Measurements from ENCODE around the gene KLHL18. TPM values are rescaled to one million over a fixed set of nuclear protein-coding genes. Genes with fewer than 3 reads are reported as not detected.
"Not testable (repeated sequence)": the region's sequence is repeated elsewhere in the genome, so short reads cannot be mapped to it uniquely, and the experiment has no call there.

KLHL18 gene
- total RNA-seq, 2 donors from 2014 or later = 17.7 to 26.9 TPM

- DNase-seq = no peak
- intact Hi-C loops (cut with DNase I, micrococcal nuclease) = no loop called here
- no peak for ATAC-seq
Measured at GRCh38 chr3:47299381-47300318, 16.9 kb downstream of the KLHL18 start.

GRCh38 chr3:47301456-47301855, 18.7 kb downstream of the KLHL18 start:
- DNase-seq (no peak), ATAC-seq (no peak)
- intact Hi-C loops (cut with DNase I, micrococcal nuclease) = no loop called here

- ATAC-seq (no peak), DNase-seq (no peak)
- intact Hi-C loops (cut with DNase I, micrococcal nuclease) = no loop called here
Measured at GRCh38 chr3:47306022-47306421, 23.3 kb downstream of the KLHL18 start.

- DNase-seq; intact Hi-C loops (cut with DNase I, micrococcal nuclease); ATAC-seq: not testable (repeated sequence)
Measured at GRCh38 chr3:47309231-47309630, 26.5 kb downstream of the KLHL18 start.

GRCh38 chr3:47310391-47310790, 27.6 kb downstream of the KLHL18 start:
- no peak for DNase-seq
- intact Hi-C loops (cut with DNase I, micrococcal nuclease) = no loop called here
- no peak for ATAC-seq

GRCh38 chr3:47313341-47314055, 30.8 kb downstream of the KLHL18 start:
- DNase-seq = no peak
- intact Hi-C loops (cut with DNase I, micrococcal nuclease) = no loop called here
- no peak for ATAC-seq

- DNase-seq = no peak
- intact Hi-C loops (cut with DNase I, micrococcal nuclease) = no loop called here
- ATAC-seq = no peak
Measured at GRCh38 chr3:47314056-47314764, 31.5 kb downstream of the KLHL18 start.

GRCh38 chr3:47315069-47315647, 32.4 kb downstream of the KLHL18 start:
- intact Hi-C loops (cut with DNase I, micrococcal nuclease) = no loop called here
- no peak for ATAC-seq
- peak; percentile 25 to 26 for DNase-seq

GRCh38 chr3:47316151-47316550, 33.4 kb downstream of the KLHL18 start:
- intact Hi-C loops (cut with DNase I, micrococcal nuclease); DNase-seq; ATAC-seq: not testable (repeated sequence)

GRCh38 chr3:47318916-47319315, 36.2 kb downstream of the KLHL18 start:
- intact Hi-C loops (cut with DNase I, micrococcal nuclease) = no loop called here
- DNase-seq = no peak
- peak; percentile 55 for ATAC-seq

GRCh38 chr3:47319956-47320355, 37.2 kb downstream of the KLHL18 start:
- DNase-seq (no peak), ATAC-seq (no peak)
- intact Hi-C loops (cut with DNase I, micrococcal nuclease) = no loop called here

- peak; percentile 47 for ATAC-seq
- DNase-seq = no peak
- intact Hi-C loops (cut with DNase I, micrococcal nuclease) = no loop called here
Measured at GRCh38 chr3:47323431-47324277, 40.9 kb downstream of the KLHL18 start.

- DNase-seq = peak in 1 of 2 donors; percentile 61
- intact Hi-C loops (cut with DNase I, micrococcal nuclease) = no loop called here
Measured at GRCh38 chr3:47324278-47324865, 41.6 kb downstream of the KLHL18 start.

GRCh38 chr3:47333907-47334306, 51.2 kb downstream of the KLHL18 start:
- intact Hi-C loops (cut with DNase I, micrococcal nuclease) = no loop called here
- DNase-seq (no peak), ATAC-seq (peak; percentile 79)

More at GRCh38 chr3:47324278-47324865, 41.6 kb downstream of the KLHL18 start:
- peak; percentile 96 for ATAC-seq

- no peak for DNase-seq
- intact Hi-C loops (cut with DNase I, micrococcal nuclease) = no loop called here
- no peak for ATAC-seq
Measured at GRCh38 chr3:47337656-47338055, 54.9 kb downstream of the KLHL18 start.

GRCh38 chr3:47339951-47340350, 57.2 kb downstream of the KLHL18 start:
- ATAC-seq (no peak), DNase-seq (no peak)
- intact Hi-C loops (cut with DNase I, micrococcal nuclease) = no loop called here

- DNase-seq (no peak), ATAC-seq (no peak)
- intact Hi-C loops (cut with DNase I, micrococcal nuclease) = no loop called here
Measured at GRCh38 chr3:47340866-47341265, 58.1 kb downstream of the KLHL18 start.

GRCh38 chr3:47342151-47342550, 59.4 kb downstream of the KLHL18 start:
- intact Hi-C loops (cut with DNase I, micrococcal nuclease) = no loop called here
- ATAC-seq = no peak
- DNase-seq = no peak

Data from left colon (tissue), 2 donors.